Lung (tissue), 12 donors: ENCODE results near the gene LIPJ. TPM values are rescaled to one million over a fixed set of nuclear protein-coding genes. Genes with fewer than 3 reads are reported as not detected.

ENCODE experiments used
- ATAC-seq: fragments of 200-7000 bp; cut with Tn5 transposase; one replicate; pipeline ENCODE4 v1.9.1; 2020; ENCODE audit warnings: moderate number of reproducible peaks; ENCODE audit not compliant: insufficient read depth, low FRiP score
- DNase-seq, 3 donors: peaks; one replicate each; pipeline ENCODE4 v3.0.0-alpha.2; 2013 to 2017
- H3K27ac ChIP-seq, 2 donors: one replicate each; pipeline ENCODE4 v1.5.1; 2013; ENCODE audit warnings: mild to moderate bottlenecking in 2 of 2, moderate library complexity in 2 of 2, control low read depth in 1 of 2, inconsistent platforms in 1 of 2, low read depth in 1 of 2, low read length in 1 of 2
- H3K27me3 ChIP-seq, 3 donors: one replicate each; pipeline ENCODE4 v1.5.1; 2013; ENCODE audit warnings: low read length in 2 of 3; ENCODE audit not compliant: control insufficient read depth in 3 of 3, insufficient read depth in 3 of 3
- H3K36me3 ChIP-seq, 4 donors: one replicate each; pipeline ENCODE4 v1.5.1; 2013; ENCODE audit warnings: low read length in 4 of 4, mild to moderate bottlenecking in 1 of 4, moderate library complexity in 1 of 4; ENCODE audit not compliant: control insufficient read depth in 4 of 4, insufficient read depth in 4 of 4
- H3K4me1 ChIP-seq, 5 donors: one replicate each; pipeline ENCODE4 v1.5.1; 2013; ENCODE audit warnings: low read length in 5 of 5, mild to moderate bottlenecking in 2 of 5, moderate library complexity in 1 of 5; ENCODE audit not compliant: control insufficient read depth in 5 of 5, insufficient read depth in 5 of 5
- H3K4me3 ChIP-seq: one replicate; pipeline ENCODE4 v1.5.1; 2013; ENCODE audit warnings: mild to moderate bottlenecking, control low read depth, moderate library complexity
- H3K9ac ChIP-seq, 2 donors: one replicate each; pipeline ENCODE4 v1.5.1; 2013; ENCODE audit warnings: low read length in 2 of 2, control low read depth in 1 of 2; ENCODE audit not compliant: insufficient read depth in 1 of 2
- H3K9me3 ChIP-seq, 4 donors: one replicate each; pipeline ENCODE4 v1.5.1; 2013; ENCODE audit warnings: low read length in 3 of 4, mild to moderate bottlenecking in 1 of 4, moderate library complexity in 1 of 4; ENCODE audit not compliant: control insufficient read depth in 4 of 4, insufficient read depth in 3 of 4
- WGBS, 2 donors: extraction: QIAGEN DNeasy Blood & Tissue Kit; methylation state at CpG; one replicate each; pipeline ENCODE4 v1.1.7; 2013; 5-methylcytosine and 5-hydroxymethylcytosine counted together
- polyA plus RNA-seq, 2 donors: library from polyadenylated mRNA; stranded (reverse); fragments of 200-250 nt; gene quantifications; one replicate each; pipeline ENCODE4 v1.2.1, GENCODE V29; 2013
- total RNA-seq, 2 donors: library from RNA; depleted of rRNA in 1 of 2; stranded (reverse); fragments of >200 nt in 1 of 2; gene quantifications; one replicate each; pipeline ENCODE4 v1.2.1, GENCODE V29; 2014 to 2021
- TF ChIP-seq, protein P1 (sequence below): IDR thresholded peaks from 2 replicates; pipeline ENCODE4 v1.5.1; 2012; ENCODE audit warnings: mild to moderate bottlenecking; ENCODE audit errors: control extremely low read depth, extremely low read depth
- donor health status: control.
- donor health status: control.
- donor health status: Bipolar disorder and iron deficiency.
- donor health status: healthy.
- donor health status: DM: yes; HTN: yes; CAD: no.

LIPJ gene
- total and polyA plus RNA-seq, 4 donors: 0.02 to 0.14 (median 0.12) TPM; not detected in 1

DNA sequence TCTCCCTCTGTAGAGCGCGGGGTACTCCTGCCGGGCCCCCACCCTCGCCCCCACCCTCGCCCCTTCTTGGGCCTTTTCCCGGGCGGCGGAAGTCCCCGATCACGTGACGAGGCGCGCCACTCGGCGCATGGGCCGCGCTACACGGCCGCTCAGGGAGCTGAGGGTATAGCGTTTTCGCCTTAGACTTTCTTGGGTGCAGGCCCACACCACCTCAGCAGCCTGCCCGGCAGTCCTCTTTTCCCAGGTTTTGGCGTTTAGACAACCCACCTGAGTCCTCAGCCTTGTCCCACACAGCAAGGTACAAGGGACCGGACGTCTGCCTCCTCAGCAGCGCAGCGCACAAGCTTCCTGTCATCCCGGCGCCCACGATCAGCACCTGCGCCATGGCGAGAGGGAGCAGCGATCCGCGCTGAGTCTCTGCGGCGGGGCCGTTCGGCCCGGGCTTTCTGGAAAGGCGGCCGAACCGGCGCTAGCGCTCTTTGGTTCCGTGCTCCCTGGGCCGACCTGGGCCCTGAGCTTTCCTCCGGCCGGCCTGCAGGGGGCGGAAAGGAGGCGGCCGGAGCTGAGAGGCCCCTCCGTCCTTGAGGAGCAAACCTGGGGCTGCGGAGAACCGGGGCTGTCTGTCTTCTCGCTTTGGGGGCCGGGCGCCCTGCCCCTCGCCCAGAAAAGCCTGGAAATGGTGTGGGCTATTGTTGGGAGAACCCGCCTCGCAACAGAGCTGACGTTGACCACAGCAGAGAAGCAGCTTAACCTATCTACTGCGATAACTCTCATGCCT lies 3.6 kb upstream of the LIPJ start, which contains the start of gene RNLS:
TSS of gene RNLS (minus strand) at position 513 of the 778 bp plus-strand sequence.
- H3K27me3 ChIP-seq: no peaks in the 10 kb centered on the region
- TF ChIP-seq, protein P1, sequence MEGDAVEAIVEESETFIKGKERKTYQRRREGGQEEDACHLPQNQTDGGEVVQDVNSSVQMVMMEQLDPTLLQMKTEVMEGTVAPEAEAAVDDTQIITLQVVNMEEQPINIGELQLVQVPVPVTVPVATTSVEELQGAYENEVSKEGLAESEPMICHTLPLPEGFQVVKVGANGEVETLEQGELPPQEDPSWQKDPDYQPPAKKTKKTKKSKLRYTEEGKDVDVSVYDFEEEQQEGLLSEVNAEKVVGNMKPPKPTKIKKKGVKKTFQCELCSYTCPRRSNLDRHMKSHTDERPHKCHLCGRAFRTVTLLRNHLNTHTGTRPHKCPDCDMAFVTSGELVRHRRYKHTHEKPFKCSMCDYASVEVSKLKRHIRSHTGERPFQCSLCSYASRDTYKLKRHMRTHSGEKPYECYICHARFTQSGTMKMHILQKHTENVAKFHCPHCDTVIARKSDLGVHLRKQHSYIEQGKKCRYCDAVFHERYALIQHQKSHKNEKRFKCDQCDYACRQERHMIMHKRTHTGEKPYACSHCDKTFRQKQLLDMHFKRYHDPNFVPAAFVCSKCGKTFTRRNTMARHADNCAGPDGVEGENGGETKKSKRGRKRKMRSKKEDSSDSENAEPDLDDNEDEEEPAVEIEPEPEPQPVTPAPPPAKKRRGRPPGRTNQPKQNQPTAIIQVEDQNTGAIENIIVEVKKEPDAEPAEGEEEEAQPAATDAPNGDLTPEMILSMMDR: peak; percentile 46
- 1 to 6% methylated on average over 63 of the region's 63 CpGs for WGBS, 2 donors
- H3K4me1 ChIP-seq: no peaks in the 10 kb centered on the region
- H3K9me3 ChIP-seq: peaks cover 0 to 2% (median 0%) of the 10 kb centered on the region in 4 donors
- DNase-seq (peak; percentile 73 to 79 (median 78)), ATAC-seq (peak; percentile 94)
- H3K4me3 ChIP-seq: peak within 1 kb of the TSS; percentile 41
- peak within 1 kb of the TSS; percentile 79 to 90 for H3K27ac ChIP-seq
- H3K9ac ChIP-seq: peak within 1 kb of the TSS; percentile 4 to 69
- H3K36me3 ChIP-seq: no peaks in the 10 kb centered on the region

DNA sequence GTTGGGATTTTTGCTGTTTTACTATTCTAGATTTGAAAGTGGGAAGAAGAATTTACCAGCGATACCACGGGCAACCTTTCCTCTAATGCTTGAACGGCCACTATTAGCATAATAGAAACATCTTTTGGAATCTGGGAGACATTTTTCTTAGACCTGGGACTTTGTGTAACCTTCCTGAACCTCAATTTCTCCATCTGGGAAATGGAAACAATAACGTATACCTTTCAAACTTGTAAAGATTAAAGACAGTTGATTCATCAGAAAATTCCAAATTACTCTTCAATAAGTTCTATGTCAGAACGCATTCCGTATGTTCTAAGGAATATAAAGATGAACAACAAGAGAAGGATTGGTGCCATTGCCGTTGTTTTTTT lies 3.0 kb upstream of the LIPJ start:
- no peaks in the 10 kb centered on the region for H3K36me3 ChIP-seq
- H3K27ac ChIP-seq: peak overlapping the region; percentile 79 to 90
- peak overlapping the region; percentile 1 to 4 for H3K9ac ChIP-seq
- H3K4me1 ChIP-seq: no peaks in the 10 kb centered on the region
- TF ChIP-seq, protein P1: no peak
- 52 to 56% methylated on average over 7 of the region's 7 CpGs for WGBS, 2 donors
- no peak for DNase-seq
- H3K4me3 ChIP-seq: peak overlapping the region; percentile 41
- peaks cover 0 to 2% (median 0%) of the 10 kb centered on the region in 4 donors for H3K9me3 ChIP-seq
- H3K27me3 ChIP-seq: no peaks in the 10 kb centered on the region
- no peak for ATAC-seq

DNA sequence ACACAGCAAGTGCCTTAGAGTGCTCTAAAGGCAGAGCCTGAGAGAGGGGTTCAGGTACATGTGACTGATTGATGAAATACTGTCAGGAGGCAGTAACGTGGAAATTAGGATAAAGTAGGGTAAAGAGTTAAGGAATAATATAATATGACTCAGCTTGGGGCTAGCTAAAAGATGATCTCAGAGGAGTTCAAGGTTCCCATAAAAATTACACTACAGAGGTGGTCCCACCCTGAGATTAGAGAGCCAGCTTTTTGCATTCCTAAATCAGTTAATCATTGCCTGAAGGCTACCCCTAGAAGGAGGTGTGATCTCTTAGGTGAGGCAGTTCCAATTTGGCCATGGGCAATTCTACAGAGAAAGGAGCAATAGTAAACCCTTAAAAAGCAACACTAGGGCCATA lies 5.8 kb downstream of the LIPJ start:
- no peaks in the 10 kb centered on the region for H3K9me3 ChIP-seq
- ATAC-seq (no peak), DNase-seq (no peak)
- no peak overlapping the region for H3K27ac ChIP-seq
- H3K36me3 ChIP-seq: no peaks in the 10 kb centered on the region
- H3K4me1 ChIP-seq: no peaks in the 10 kb centered on the region
- no peak overlapping the region for H3K4me3 ChIP-seq
- no peaks in the 10 kb centered on the region for H3K27me3 ChIP-seq
- WGBS, 2 donors: 88% methylated on average over 1 of the region's 1 CpG
- H3K9ac ChIP-seq: no peak overlapping the region
- TF ChIP-seq, protein P1: no peak
